C4-2B (cell line): Measurements from ENCODE around the gene PPP3CA.

ENCODE experiments used
- CTCF ChIP-seq: fragments of 450-650 bp; conservative IDR thresholded peaks from 2 replicates; pipeline ENCODE4 v1.5.1; 2017; ENCODE audit warnings: mild to moderate bottlenecking
- ZFX ChIP-seq: fragments of 450-650 bp; IDR thresholded peaks from 2 replicates; pipeline ENCODE4 v1.6.1; 2017

- TF ChIP-seq CTCF: no peak
- TF ChIP-seq ZFX: no peak
Observed at GRCh38 chr4:101157415-101158133, 189.8 kb downstream of the PPP3CA start.
